ENCODE data around the gene GLRX5.
"Not testable (repeated sequence)": the region's sequence is repeated elsewhere in the genome, so short reads cannot be mapped to it uniquely, and the experiment has no call there.

Gene GLRX5

DNA sequence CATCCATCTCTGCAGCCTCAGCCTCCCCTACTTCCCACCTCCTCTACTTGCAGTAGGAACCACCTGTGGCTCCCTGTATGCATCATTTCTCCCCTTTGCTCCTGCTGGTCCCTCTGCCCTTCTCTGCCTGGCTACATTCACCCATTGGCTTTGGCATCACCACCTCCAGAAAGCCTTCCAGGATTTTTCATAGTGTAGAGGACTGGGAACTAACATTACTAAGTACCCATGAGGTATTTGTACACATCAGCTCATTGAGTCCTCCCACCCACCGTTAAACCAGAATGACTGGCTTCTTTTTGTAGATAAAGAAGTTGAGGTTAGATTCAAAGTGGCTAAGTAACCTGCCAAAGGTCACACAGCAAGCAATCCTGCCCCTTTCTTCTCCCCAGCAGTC is 35.5 kb upstream of the GLRX5 start:
- ATAC-seq (peak; percentile 66), DNase-seq (no peak)

DNA sequence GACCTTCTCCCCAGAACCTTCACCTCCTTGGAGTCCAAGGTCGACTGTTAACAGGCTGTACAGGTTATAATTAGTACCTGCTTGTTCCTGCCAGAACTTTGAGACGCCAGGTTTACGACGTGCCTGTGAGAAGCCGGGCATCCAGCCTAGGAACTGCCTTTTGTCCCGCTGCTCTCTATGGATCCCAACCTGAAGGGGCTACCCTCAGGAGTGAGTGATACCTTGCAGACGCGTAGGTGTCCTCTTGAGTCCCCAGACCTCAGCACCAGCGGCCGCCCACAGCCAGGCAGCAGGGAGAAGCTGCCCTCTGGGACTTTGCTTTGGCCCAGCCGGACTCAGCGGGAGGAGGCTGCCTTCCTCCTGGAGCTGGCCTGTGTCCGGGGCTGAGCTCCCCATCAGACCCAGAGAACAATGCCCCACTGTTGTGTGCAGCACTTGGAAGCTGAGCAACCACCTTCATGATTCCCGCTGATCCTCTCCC is 34.6 kb upstream of the GLRX5 start:
- DNase-seq (no peak), ATAC-seq (no peak)

DNA sequence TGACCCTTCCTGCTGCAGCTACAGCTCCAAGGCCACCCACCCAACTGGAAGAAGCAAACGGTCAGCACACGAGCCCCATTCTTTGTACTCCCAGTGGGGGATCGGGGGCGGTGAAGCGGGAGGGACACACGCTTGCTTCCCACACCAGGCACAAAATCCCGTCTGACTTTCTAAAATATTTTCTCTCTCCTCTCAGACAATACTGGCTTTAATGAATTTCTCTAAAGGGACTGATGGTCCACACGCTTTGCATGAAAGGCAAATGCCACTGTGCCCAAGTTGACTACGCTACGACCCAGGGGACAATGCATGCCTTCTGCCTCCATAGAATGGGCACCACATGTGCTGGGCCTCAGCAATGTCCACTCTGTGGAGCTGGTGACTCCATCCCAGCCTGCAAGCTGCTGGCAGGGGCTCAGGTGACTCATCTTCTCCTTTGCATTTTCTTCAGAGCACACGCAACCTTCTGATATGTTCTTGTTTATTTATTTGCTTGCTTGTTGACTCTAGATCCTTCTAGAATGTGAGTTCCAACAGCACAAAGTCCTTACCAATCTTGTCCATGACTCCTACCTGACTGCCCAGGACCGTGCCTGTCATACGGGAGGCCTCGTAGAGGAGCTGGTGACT is 34.0 kb upstream of the GLRX5 start:
- ATAC-seq = no peak
- no peak for DNase-seq

DNA sequence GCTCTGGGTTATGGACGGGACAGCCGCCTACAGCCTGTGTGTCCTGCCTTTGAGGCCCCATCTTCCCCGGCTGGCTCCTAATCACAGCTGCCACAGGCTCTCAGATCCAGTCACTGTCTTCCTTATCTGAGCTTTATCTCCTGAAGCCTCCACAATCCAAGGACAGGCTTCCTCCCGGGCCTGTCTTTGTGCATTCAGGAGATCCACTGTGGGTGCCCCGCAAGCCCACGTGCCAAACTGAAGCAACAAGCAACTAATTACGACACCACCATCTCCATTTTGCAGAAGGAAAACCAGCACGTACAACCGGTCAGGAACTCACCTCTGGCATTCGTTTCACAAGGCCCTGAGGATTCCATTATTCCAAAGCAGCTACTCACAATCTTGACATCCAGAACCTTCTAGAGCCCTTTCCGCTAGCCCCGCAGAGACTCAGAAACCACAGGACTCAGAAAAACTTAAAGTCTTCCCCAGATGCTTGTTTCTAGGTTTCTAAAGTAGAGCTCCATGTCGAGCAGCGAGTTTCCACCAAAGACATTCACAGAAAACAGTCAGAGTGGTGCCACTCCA is 32.4 kb upstream of the GLRX5 start:
- ATAC-seq = no peak
- DNase-seq = no peak

DNA sequence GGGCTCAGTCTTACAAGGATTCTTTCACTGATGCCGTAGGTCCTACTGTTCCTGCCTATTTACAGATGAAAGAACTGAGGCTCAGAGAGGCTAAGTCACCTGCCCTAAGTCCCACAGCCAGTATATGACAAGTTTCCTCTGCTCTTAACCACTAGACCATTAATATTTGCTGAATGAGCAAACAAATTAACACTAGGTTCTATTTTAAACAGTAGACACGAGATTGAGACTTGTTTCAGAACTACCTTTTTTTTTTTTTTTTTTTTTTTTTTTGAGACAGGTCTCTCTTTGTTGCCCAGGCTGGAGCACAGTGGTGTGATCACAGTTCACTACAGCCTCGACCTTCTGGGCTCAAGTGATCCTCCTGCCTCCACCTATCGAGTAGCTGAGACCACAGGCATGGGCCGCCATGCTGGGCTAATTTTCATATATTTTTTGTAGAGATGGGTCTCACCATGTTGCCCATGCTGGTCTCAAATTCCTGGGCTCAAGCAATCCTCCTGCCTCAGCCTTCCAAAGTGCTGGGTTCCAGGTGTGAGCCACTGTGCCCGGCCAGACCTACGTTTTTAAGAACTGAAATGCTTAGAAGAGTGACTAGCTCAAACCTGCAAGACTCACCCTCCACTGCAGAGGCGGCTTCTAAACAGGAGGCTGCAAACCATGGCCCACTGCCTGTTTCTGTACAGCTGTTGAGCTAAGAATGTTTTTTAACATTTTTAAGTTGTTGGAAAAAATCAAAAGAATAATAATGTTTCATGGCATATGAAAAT is 31.3 kb upstream of the GLRX5 start:
- DNase-seq = no peak
- no peak for ATAC-seq

DNA sequence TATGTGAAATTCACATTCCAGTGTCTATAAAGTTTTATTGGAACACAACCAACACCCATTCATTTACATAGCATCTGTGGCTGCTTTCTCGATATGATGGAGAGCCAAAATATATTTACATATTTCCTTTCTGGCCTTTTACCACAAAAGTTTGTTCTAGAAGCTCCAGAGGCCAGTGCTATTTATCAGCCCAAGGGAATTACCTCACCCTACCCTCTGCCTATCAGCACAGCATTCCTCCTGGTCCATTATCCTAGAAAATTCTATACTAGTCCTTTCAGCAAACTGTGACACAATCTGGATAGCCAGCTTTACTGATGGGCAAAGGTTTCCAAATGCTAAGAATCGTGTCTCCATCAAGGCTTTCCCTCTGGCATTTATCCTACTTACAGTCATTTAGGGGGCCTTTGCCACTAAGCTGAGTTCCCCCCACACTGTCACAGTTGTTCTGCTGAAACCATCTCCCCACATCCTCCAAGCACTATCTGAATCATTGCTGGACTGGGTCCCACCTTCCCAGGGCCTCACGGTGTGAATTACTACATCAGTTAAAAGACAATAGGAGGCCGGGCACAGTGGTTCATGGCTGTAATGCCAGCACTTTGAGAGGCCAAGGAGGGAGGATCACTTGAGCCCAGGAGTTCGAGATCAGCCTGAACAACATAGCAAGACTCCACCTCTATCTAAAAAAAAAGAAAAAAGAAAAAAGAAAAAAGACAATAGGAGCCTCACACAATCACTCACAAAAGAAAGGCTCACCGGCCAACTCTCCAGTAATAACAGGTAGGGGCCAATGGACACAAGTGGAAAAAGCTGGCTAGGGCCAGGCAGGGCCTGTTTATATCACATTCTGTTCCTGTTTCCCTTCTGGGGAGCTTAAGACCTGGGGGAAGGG is 30.5 kb upstream of the GLRX5 start:
- DNase-seq (peak; percentile 47), ATAC-seq (peak; percentile 86)

DNA sequence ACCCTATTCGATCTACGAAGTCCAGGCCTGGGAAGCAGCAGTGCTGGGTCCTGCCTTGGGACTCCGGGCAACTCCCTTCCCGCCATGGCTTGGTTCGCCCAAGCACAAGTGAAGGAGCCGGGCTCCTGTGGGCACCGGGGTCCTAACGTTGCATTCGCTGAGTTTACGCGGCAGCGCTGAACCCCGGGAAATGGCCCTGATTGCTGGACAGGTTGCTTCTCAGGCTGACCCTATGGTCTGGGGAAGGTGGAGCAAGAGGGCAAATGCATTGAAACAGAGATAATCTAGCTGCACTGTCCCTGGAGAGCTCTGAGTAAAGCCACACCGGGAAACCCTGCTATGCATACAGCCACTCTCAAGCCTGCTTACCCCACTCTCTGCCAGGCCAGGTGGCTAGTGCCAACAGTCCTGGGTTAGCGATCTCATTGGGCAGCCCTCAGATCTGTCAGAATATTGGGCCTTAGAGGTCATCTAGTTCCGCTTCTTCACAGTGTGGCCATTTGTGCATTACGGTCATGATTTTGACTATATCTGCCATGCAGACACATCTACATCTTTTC is 29.7 kb upstream of the GLRX5 start:
- no peak for DNase-seq
- no peak for ATAC-seq

DNA sequence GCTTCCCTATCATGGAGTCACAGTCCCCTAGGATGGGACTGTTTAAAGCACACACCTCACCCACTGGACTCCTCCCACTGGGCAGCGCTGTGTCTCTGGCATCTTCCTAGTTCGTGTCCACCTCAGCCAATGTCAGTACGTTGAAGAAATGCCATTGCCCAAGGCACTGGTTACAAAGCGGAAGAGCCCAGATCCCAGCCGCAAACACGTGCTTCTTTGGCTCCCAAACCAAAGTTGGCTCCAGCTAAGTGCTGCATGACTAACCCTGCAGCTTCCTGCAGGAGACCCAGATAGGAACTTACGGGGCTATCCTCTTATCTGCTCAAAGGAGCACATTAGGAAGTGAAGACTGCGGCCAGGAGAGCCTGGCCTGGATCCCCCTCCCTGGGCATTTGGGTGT is 27.7 kb upstream of the GLRX5 start:
- DNase-seq = no peak
- ATAC-seq = no peak

DNA sequence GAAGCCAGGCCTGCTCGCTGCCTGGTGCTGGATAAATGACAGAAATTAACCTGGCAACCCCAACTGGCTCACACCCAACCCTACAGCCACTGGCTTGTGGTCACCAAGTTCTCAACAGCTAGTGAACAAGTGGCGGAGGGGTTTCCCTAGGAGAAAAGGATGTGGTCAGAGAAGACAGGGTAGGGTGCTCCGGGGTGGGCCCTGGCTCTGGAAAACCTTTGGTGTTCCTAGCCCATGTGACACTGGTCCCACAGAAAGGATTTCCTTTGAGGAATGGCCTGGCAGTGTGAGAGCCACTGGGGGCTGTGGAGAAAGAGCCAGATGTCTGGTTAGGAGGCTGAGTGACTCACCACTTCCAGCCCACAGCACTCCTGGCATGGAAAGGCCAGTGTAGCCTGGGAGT is 27.1 kb upstream of the GLRX5 start:
- ATAC-seq (peak; percentile 39), DNase-seq (peak; percentile 49)

DNA sequence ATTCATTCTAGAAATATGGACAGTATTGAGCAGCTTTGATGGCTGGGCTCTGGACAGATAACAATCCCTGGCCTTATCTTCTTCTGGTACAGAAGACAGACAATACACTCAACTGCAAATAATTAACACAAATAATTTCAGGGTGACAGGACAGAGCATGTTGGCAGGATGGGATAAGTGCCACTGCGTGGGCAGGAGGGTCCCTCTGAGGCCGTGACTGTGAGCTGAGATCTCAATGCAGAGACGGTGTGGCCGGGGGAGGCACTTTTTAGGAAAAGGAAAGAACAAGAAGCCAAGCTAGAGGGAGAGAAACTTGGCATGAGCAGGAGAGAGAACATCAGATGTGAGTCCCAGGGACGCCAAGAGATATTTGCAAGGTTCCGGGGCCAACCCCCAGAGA is 26.5 kb upstream of the GLRX5 start:
- no peak for ATAC-seq
- DNase-seq = no peak

DNA sequence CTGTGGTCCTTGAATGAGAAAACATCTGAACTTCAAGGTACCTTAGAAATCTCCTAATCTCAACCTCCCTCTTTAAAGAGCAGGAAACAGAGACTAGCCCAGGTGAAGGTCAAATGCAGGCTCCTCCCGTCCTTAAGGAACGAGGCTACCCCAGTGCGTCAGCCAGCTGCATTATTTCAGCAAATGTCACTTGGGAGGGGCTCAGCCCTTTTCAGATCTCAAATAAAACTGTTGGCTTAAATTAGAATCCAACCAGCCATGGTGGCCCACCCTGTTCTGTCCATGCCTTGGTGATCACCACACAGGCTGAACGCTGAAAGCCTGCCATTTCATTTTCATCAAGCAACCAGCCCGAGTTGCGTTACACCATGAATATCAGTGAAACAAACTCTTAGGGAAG is 25.4 kb upstream of the GLRX5 start:
- ATAC-seq = no peak
- no peak for DNase-seq

DNA sequence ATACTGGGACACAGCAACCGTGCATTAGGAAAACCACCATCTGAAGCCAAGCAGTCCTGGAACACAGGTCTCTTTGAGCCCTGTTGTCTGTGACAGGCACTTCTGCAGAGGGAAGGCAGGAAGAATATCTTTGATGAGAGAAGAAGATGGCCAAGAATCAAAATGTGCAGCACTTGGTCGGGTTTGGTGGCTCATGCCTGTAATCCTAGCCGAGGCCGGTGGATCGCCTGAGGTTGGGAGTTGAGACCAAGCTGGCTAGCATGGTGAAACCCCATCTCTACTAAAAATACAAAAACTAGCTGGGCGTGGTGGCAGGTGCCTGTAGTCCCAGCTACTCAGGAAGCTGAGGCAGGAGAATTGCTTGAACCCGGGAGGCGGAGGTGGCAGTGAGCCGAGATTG is 24.5 kb upstream of the GLRX5 start:
- not testable (repeated sequence) for ATAC-seq

DNA sequence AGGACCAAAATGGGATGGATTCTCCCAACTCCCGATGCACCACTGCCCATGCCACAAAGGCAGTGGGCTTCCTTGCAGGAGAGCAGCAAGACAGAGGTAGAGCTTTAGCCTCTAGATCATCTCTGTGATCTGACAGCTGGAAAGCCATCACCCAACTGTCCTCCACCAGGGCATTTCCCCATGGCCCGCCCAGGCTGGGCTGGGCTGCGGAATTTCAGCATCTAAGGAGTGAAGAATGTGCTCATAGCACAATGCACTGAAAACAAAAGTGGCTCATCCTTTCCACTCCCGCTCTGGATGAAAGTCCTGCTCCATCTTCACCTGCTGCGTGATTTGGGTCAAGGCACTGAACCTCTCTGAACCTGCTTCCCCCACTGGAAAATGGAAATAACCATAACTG is 24.0 kb upstream of the GLRX5 start:
- ATAC-seq = no peak
- no peak for DNase-seq

More for the DNA sequence above, 24.5 kb upstream of the GLRX5 start:
- not testable (repeated sequence) for DNase-seq

DNA sequence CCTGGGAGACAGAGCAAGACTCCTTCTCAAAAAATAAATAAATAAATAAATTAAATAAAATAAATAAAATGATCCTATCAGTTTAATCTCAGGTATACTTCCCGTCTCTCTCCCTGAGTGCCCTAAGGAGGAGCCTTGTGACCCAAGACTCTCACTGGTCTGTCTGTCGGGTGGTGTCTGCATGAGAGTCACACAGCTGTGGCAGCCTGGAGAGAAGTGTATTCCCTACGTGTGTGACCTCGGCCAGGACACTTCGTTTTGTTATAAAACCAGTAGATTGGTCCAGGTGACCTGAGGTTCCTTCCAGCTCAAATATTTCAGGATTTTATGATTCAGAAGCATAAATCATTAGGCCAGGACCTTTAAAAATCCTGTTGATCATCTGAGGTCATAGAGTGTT is 23.2 kb upstream of the GLRX5 start:
- no peak for ATAC-seq
- DNase-seq = no peak

DNA sequence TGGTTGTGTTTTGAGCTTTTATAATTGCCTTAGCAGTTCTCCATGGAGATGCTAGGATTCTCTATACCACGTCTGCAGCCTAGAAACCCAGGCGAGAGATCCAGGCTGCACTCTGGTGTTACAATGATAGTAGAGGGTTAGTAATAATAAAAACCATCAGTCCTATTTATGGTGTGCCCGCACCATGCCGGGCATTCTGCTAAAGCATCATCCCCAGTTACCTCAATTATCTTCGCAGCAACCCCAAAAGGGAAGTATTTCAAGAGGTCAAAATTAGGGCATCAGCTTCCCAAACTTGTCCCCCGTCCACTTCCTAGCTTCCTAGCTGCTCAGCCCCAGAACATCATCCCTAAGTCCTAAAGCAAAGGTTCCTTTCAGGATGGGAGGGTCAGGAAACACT is 21.6 kb upstream of the GLRX5 start:
- ATAC-seq = no peak
- DNase-seq = peak; percentile 0

DNA sequence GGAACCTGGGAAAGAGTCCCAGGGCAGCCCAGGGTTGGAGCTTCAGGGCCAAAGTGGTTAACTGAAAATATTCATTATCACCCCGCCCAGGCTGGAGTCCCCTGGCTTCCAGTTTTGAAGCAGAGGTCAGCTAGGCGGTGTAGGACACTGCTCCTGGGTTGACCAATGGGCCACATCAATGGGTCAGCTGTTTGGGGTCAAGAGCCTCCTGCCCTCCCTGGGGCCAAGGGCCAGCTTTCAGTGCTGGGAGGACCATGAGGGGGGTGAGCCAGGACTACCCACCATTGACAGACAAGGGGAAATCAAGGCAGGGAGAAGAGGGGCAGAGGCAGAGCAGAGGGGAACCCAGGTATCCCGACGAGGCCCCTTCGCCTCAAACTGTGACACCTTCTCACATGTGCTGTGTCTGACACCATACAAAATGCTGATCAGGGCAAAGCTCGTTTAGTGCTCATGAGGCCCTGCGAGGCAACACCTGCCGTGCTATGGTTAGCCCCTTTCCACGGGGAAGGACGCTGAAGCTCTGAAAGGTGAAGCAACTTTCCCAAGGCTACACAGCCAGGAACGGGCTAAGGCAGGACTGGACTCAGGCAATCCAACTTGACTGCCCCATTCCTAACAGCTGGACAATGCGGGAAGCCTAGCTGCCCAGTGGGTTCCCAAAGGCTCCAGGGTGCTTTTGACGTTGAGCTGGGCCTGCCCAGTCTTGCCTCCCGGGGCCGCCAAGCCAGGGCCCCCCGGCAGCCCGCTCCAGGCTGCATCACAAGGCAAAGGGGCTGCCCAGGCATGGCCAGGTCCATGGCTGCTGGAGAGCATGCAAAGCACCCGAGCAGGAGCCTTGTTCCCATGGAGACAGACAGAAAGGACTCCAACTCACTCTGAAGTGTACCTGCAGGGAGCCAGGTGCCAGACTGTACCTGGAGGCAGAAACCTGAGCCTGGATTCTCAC is 20.4 kb upstream of the GLRX5 start:
- no peak for DNase-seq

DNA sequence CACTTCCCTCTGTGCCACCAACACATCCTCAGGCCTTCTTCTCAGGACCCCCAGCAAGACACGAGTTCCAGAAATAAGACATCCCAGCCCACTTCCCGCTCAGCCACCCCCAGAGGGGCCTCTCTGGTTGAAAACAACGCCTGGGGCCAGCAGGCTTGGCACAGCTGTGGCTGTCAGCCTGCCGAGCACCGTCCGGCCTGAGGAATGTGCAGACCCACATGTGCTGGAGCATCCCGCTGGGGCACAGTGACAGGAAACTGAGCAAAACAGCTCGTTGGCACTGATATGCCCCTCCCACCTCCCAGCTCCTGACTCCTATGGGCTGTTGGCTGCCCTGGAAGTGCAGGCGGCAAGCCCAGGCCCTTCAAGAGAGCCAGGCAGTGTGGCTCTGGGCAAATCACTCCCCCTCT is 19.8 kb upstream of the GLRX5 start:
- no peak for ATAC-seq
- no peak for DNase-seq

More for the DNA sequence above, 20.4 kb upstream of the GLRX5 start:
- no peak for ATAC-seq

DNA sequence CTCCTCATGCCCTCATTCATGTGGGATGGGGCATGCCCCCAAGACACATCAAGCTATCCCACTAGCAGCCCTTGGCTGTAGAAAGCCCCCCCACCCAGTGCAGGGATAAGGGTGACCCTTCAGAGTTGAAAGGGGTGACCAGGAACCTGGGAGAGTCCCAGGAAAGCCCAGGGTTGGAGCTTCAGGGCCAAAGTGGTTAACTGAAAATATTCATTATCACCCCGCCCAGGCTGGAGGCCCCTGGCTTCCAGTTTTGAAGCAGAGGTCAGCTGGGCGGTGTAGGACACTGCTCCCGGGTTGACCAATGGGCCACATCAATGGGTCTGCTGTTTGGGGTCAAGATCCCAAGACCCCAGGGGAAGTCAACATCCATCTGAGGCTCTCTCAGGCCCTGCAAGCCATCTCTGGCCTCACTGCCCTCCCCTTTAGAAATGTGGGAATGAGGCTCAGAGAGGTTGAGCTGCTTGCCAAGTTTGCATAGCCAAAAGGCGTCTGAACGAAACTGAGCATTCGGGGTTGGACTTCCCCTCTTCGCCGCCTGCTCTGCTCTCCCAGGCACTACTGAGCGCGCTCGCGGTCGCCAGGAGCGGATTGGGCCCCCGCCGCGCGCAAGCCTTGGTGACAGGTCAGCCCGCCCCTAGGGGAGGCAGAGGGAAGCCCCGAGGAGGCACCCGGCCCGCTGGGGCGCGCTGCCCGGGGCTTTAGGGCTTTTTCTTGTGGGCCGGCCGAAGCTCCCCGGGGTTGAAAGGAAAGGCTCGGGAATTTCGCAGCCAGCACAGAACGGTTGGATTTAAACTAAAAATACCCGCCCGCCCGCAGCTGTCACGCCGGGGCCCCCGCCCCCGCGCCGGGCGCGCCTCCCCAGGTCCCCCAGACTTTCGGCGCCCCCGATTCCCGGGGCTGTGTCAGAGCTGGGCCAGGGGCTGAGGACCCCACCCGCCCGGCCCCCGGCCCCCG is 19.0 kb upstream of the GLRX5 start:
- peak; percentile 91 for DNase-seq

DNA sequence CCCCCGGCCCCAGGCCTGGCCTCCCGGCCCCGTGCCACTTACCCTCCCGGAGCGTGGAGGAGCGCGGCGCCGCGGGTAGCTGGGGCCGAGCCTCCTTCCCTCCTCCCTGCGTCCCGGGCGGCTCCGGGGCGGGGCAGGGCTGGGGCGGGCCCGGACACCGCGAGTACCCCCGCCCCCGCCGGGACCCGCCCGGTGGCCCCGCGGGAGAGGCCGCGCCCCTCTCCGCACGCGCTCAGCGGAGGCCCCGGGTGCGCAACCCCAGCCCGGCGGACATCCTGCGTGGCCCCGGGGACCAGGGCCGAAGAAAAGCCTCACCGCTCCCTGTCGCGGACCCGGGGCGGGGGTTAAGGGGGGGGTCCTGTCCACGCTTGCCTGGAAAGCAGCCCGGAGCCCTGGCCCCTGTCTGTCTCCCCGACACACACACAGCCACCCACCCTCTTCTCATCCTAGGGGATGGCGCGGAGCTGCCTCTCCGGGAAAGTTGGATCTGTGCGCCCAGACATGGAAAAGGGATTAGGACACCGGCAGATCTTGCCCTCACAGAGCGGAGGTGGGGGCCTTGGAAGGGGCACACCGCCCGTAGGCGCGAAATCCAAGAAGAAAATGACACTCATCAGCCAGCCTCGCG is 18.2 kb upstream of the GLRX5 start, which contains the start of gene SYNE3:
SYNE3 (minus strand) TSS at position 97 of the 628 bp plus-strand sequence. CDS start 40,829 bp downstream, outside the sequence.
- DNase-seq (peak; percentile 81), ATAC-seq (peak; percentile 56)

More for the DNA sequence above, 19.0 kb upstream of the GLRX5 start:
- ATAC-seq = peak; percentile 89

Data from stimulated activated naive CD8-positive, alpha-beta T cell treated with anti-CD3 and anti-CD28 coated beads, Interleukin-15, Interleukin-2, amounts not matched to agents 100 U/mL and 50 U/mL, for 24 hours (primary cell).